AG09319 (cell line): ENCODE measurements around the gene IL1RAPL2.

ENCODE experiments used
- DNase-seq: peaks from one replicate; pipeline ENCODE4 v3.0.0-alpha.2; 2010; ENCODE audit warnings: low read depth; ENCODE audit errors: extremely low read depth
- CTCF ChIP-seq: IDR thresholded peaks from 2 replicates; pipeline ENCODE4 v1.5.1; 2011; ENCODE audit warnings: low read depth, mild to moderate bottlenecking, inconsistent platforms, low read length, moderate library complexity

IL1RAPL2 gene

DNA sequence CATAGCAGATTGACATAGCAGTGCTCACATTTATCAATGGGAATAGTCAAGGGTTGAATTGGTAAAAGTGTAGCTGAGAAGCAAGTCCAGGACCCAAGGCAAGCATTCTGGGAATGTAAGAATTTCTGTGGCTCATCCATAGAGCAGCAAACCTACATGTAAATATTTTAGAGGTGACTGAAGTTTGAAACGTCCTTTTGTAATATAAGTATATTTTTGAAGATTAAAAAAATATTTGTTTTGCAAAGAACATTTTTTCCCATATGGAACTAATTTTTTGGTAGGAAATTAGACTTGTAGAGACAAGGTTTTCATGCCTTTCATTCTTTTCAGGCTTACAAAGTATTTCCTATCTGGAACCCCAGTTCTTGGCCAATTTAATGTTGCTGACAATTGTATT lies 550.5 kb downstream of the IL1RAPL2 start:
- no peak for TF ChIP-seq CTCF
- no peak for DNase-seq

GRCh38 chrX:105117621-105118020 lies 551.6 kb downstream of the IL1RAPL2 start:
- no peak for DNase-seq
- TF ChIP-seq CTCF: no peak

- DNase-seq: no peak
These were observed 554.5 kb downstream of the IL1RAPL2 start for GRCh38 chrX:105120463-105120862.

GRCh38 chrX:105121186-105121585 lies 555.2 kb downstream of the IL1RAPL2 start:
- DNase-seq: no peak
- TF ChIP-seq CTCF: no peak

More at GRCh38 chrX:105120463-105120862, 554.5 kb downstream of the IL1RAPL2 start:
- no peak for TF ChIP-seq CTCF

DNA sequence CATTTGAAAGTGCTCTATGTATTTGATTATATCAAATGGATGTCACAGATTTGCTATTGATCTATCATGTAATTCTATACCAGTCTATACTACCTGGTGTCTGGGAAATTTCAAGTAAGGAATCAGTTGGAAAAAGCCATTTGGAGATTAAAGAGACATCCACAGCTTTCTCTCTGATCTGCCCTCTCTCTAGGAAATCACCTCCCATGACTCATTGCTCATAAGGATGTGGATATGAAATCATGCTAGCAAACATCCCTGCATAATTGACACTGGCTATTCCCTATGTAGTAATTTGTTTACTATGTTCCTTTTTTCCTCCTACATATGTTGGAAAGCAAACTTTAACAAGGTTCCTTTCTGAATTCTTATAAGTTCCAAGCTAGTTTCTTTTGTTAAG lies 560.2 kb downstream of the IL1RAPL2 start:
- DNase-seq: no peak

GRCh38 chrX:105134273-105134672 lies 568.3 kb downstream of the IL1RAPL2 start:
- DNase-seq: no peak
- TF ChIP-seq CTCF: no peak

More for the DNA sequence above, 560.2 kb downstream of the IL1RAPL2 start:
- no peak for TF ChIP-seq CTCF

DNA sequence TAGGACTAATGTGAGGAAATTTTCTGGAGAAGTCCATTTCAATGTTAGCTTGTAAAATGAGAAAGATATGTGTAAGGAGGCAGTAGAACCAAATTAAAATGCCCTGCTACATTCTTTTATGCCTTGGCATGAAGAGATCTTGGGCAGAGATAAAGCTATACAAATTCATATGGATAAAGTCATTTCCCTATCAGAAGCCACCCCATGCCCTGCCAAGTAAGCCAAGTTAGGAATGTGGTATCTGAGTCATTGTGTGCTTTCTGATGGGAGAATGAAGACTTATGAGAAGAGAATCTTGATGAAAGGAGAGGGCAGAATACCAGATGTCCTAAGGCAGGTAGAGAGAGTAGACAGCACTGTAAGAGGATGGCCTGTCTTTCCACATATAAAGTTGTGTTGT lies 570.8 kb downstream of the IL1RAPL2 start:
- DNase-seq: no peak
- TF ChIP-seq CTCF: no peak

DNA sequence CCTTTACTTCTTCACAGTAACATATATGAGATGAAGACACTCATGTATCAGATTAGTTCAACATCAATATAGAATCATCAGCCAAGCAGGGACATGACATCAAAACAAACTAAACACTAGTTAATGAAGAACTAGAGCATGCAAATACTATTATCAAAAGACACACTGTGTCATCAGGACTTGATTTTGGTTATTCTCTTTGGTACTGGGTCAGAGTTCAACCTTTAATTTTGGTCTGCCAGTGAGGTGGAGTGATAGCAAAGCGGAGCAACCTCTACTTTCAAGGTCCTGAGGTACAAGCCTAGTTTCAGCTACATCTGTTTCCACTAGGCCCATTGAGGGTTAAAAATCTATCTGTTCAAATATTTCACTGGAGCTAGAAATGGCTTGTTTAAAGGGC lies 584.0 kb downstream of the IL1RAPL2 start:
- no peak for TF ChIP-seq CTCF
- DNase-seq: no peak
